ENCODE measurements around the gene STK39. TPM values are rescaled to one million over a fixed set of nuclear protein-coding genes. Genes with fewer than 3 reads are reported as not detected.

The STK39 gene
- total and polyA plus RNA-seq, 9 donors = 15.2 to 23.2 (median 18.5) TPM

GRCh38 chr2:168231609-168232241 is 15.7 kb downstream of the STK39 start:
- WGBS (ENCODE audit: insufficient coverage) = no CpG with 5 or more reads among the region's 7 CpGs
- DNase-seq = no peak
- peaks cover 4% of the 10 kb centered on the region for H3K9me3 ChIP-seq (replicated peaks; ENCODE audit: control insufficient read depth, low read depth, low read length)
- H3K27me3 ChIP-seq (ENCODE audit: control insufficient read depth, insufficient read depth, low read length) = no peaks in the 10 kb centered on the region
- no peaks in the 10 kb centered on the region for H3K4me1 ChIP-seq (ENCODE audit: control insufficient read depth, insufficient read depth, low read length)
- H3K4me3 ChIP-seq (ENCODE audit: low read length) = no peak overlapping the region
- peaks cover 6% of the 10 kb centered on the region for H3K36me3 ChIP-seq (ENCODE audit: control insufficient read depth, insufficient read depth, low read length)
- no peak overlapping the region for H3K27ac ChIP-seq (ENCODE audit: low read length)

- H3K36me3 ChIP-seq (ENCODE audit: control insufficient read depth, insufficient read depth, low read length) = peaks cover 6% of the 10 kb centered on the region
- H3K27me3 ChIP-seq (ENCODE audit: control insufficient read depth, insufficient read depth, low read length) = no peaks in the 10 kb centered on the region
- WGBS (ENCODE audit: insufficient coverage) = 98% methylated on average over 5 of the region's 5 CpGs
- H3K4me1 ChIP-seq (ENCODE audit: control insufficient read depth, insufficient read depth, low read length) = no peaks in the 10 kb centered on the region
- no peak for DNase-seq
- no peak overlapping the region for H3K27ac ChIP-seq (ENCODE audit: low read length)
- no peak overlapping the region for H3K4me3 ChIP-seq (ENCODE audit: low read length)
- H3K9me3 ChIP-seq (replicated peaks; ENCODE audit: control insufficient read depth, low read depth, low read length) = peaks cover 4% of the 10 kb centered on the region
These were observed 17.0 kb downstream of the STK39 start for GRCh38 chr2:168230389-168230788.

DNA sequence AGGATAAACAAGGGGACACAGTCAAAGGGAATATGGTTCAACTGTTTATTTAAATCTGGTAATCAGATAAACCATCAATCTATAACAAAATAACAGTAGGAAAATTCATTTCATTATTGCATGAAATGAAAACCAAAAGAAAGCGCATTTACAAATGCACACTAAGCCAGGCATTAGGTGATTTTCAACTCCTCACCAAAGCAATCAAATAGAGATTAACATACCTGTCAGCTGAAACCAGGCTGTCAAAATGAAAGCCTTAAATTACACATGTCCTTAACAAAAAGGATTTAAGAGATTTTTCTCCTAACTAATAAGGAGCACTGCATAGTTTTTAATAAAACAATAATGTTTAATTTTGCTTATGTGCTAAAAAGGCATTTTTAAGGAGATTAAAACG is 23.0 kb downstream of the STK39 start:
- H3K27me3 ChIP-seq (ENCODE audit: control insufficient read depth, insufficient read depth, low read length) = no peaks in the 10 kb centered on the region
- H3K4me1 ChIP-seq (ENCODE audit: control insufficient read depth, insufficient read depth, low read length) = no peaks in the 10 kb centered on the region
- H3K9me3 ChIP-seq (replicated peaks; ENCODE audit: control insufficient read depth, low read depth, low read length) = no peaks in the 10 kb centered on the region
- H3K27ac ChIP-seq (ENCODE audit: low read length) = no peak overlapping the region
- 100% methylated on average over 1 of the region's 2 CpGs for WGBS (ENCODE audit: insufficient coverage)
- DNase-seq = no peak
- no peak overlapping the region for H3K4me3 ChIP-seq (ENCODE audit: low read length)
- H3K36me3 ChIP-seq (ENCODE audit: control insufficient read depth, insufficient read depth, low read length) = no peaks in the 10 kb centered on the region

DNA sequence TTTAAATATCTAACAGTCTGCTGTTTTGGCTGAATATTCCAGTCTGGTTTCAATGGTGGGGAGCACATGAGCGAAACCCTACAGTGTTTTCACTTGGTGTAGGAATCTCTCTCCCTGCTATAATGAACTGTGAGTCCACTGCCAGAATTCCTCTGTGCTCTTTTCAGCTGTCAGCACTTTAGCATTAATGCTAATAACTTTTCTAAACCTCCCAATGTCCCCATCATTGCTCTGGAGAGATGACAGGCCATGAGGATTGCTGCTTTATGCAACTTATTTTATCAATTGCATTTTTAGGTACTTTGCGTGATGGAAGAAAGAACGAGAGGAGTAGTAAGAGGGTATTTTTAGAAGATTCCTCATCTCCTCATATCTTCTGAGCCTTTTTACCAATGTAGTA is 25.3 kb downstream of the STK39 start:
- Histone ChIP-seq H3K4me3 (ENCODE audit: low read length) (no peak overlapping the region), H3K4me1 (ENCODE audit: control insufficient read depth, insufficient read depth, low read length) (no peaks in the 10 kb centered on the region), H3K27ac (ENCODE audit: low read length) (no peak overlapping the region), H3K27me3 (ENCODE audit: control insufficient read depth, insufficient read depth, low read length) (no peaks in the 10 kb centered on the region), H3K36me3 (ENCODE audit: control insufficient read depth, insufficient read depth, low read length) (no peaks in the 10 kb centered on the region), H3K9me3 (replicated peaks; ENCODE audit: control insufficient read depth, low read depth, low read length) (no peaks in the 10 kb centered on the region)
- WGBS (ENCODE audit: insufficient coverage) = no CpG with 5 or more reads among the region's 3 CpGs
- DNase-seq = peak; percentile 17

- Histone ChIP-seq H3K27me3 (ENCODE audit: control insufficient read depth, insufficient read depth, low read length) (no peaks in the 10 kb centered on the region), H3K9me3 (replicated peaks; ENCODE audit: control insufficient read depth, low read depth, low read length) (no peaks in the 10 kb centered on the region), H3K4me3 (ENCODE audit: low read length) (no peak overlapping the region), H3K4me1 (ENCODE audit: control insufficient read depth, insufficient read depth, low read length) (no peaks in the 10 kb centered on the region), H3K27ac (ENCODE audit: low read length) (no peak overlapping the region), H3K36me3 (ENCODE audit: control insufficient read depth, insufficient read depth, low read length) (no peaks in the 10 kb centered on the region)
- DNase-seq = peak; percentile 15
- 100% methylated on average over 3 of the region's 11 CpGs for WGBS (ENCODE audit: insufficient coverage)
These were observed 26.2 kb downstream of the STK39 start for GRCh38 chr2:168220965-168221819.

- Histone ChIP-seq H3K9me3 (replicated peaks; ENCODE audit: control insufficient read depth, low read depth, low read length) (no peaks in the 10 kb centered on the region), H3K27me3 (ENCODE audit: control insufficient read depth, insufficient read depth, low read length) (no peaks in the 10 kb centered on the region), H3K4me3 (ENCODE audit: low read length) (no peak overlapping the region), H3K36me3 (ENCODE audit: control insufficient read depth, insufficient read depth, low read length) (no peaks in the 10 kb centered on the region), H3K4me1 (ENCODE audit: control insufficient read depth, insufficient read depth, low read length) (no peaks in the 10 kb centered on the region), H3K27ac (ENCODE audit: low read length) (no peak overlapping the region)
- DNase-seq = no peak
- no CpG with 5 or more reads among the region's 2 CpGs for WGBS (ENCODE audit: insufficient coverage)
These were observed 29.5 kb downstream of the STK39 start for GRCh38 chr2:168217920-168218319.

- Histone ChIP-seq H3K9me3 (replicated peaks; ENCODE audit: control insufficient read depth, low read depth, low read length) (no peaks in the 10 kb centered on the region), H3K4me1 (ENCODE audit: control insufficient read depth, insufficient read depth, low read length) (no peaks in the 10 kb centered on the region), H3K27me3 (ENCODE audit: control insufficient read depth, insufficient read depth, low read length) (no peaks in the 10 kb centered on the region), H3K36me3 (ENCODE audit: control insufficient read depth, insufficient read depth, low read length) (no peaks in the 10 kb centered on the region), H3K4me3 (ENCODE audit: low read length) (no peak overlapping the region), H3K27ac (ENCODE audit: low read length) (no peak overlapping the region)
- DNase-seq = no peak
- 73% methylated on average over 8 of the region's 12 CpGs for WGBS (ENCODE audit: insufficient coverage)
These were observed 30.9 kb downstream of the STK39 start for GRCh38 chr2:168216351-168217005.

GRCh38 chr2:168215813-168216212 is 31.6 kb downstream of the STK39 start:
- no peak overlapping the region for H3K4me3 ChIP-seq (ENCODE audit: low read length)
- no peak for DNase-seq
- H3K36me3 ChIP-seq (ENCODE audit: control insufficient read depth, insufficient read depth, low read length) = no peaks in the 10 kb centered on the region
- no peaks in the 10 kb centered on the region for H3K27me3 ChIP-seq (ENCODE audit: control insufficient read depth, insufficient read depth, low read length)
- no peak overlapping the region for H3K27ac ChIP-seq (ENCODE audit: low read length)
- H3K4me1 ChIP-seq (ENCODE audit: control insufficient read depth, insufficient read depth, low read length) = no peaks in the 10 kb centered on the region
- H3K9me3 ChIP-seq (replicated peaks; ENCODE audit: control insufficient read depth, low read depth, low read length) = no peaks in the 10 kb centered on the region
- WGBS (ENCODE audit: insufficient coverage) = no CpG with 5 or more reads among the region's 1 CpG

DNA sequence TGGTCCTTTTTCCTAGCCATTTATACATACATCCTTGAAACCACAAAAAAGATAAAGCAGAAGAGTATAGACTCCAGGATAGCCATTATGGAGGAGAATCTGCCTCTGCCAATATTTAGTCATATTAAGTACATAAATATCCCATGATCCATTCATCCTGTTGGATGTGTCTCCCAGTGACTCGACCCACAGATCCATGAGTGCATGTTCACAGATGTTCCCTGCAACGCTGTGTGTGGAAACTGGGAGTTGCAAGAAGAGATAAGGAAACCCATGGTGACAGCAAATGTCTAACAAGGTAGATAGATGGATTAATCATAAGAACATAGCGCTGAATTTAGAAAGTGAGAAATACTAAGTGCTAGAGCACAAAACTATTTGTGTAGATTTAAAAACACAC is 34.5 kb downstream of the STK39 start:
- Histone ChIP-seq H3K4me3 (ENCODE audit: low read length) (no peak overlapping the region), H3K36me3 (ENCODE audit: control insufficient read depth, insufficient read depth, low read length) (no peaks in the 10 kb centered on the region), H3K27ac (ENCODE audit: low read length) (no peak overlapping the region), H3K9me3 (replicated peaks; ENCODE audit: control insufficient read depth, low read depth, low read length) (no peaks in the 10 kb centered on the region), H3K27me3 (ENCODE audit: control insufficient read depth, insufficient read depth, low read length) (no peaks in the 10 kb centered on the region), H3K4me1 (ENCODE audit: control insufficient read depth, insufficient read depth, low read length) (no peaks in the 10 kb centered on the region)
- 70% methylated on average over 2 of the region's 3 CpGs for WGBS (ENCODE audit: insufficient coverage)
- DNase-seq = no peak

DNA sequence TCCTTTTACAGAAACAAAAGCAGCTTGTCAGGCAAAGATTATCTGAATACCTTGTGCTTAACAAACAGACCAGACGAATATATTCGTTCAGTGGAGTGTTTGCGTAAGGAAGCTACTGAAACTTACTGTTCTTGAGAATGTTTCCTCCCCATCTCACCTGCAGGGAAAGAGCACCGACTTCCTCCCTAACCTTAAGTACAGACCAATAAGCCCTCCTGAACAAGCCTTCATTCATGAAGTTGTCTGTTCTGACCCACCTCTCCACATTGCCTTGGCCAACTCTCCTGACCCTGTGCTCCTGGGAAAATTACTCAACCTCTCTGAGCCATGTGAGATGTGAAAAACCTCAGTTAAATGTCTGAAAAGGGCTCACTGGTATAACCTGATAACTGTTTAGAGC is 35.2 kb downstream of the STK39 start:
- Histone ChIP-seq H3K27ac (ENCODE audit: low read length) (no peak overlapping the region), H3K4me3 (ENCODE audit: low read length) (no peak overlapping the region), H3K27me3 (ENCODE audit: control insufficient read depth, insufficient read depth, low read length) (no peaks in the 10 kb centered on the region), H3K4me1 (ENCODE audit: control insufficient read depth, insufficient read depth, low read length) (no peaks in the 10 kb centered on the region), H3K36me3 (ENCODE audit: control insufficient read depth, insufficient read depth, low read length) (no peaks in the 10 kb centered on the region), H3K9me3 (replicated peaks; ENCODE audit: control insufficient read depth, low read depth, low read length) (no peaks in the 10 kb centered on the region)
- 83% methylated on average over 1 of the region's 4 CpGs for WGBS (ENCODE audit: insufficient coverage)
- DNase-seq = no peak
